SK-MEL-5 (cell line): ENCODE data around the gene ZFR2. TPM values are rescaled to one million over a fixed set of nuclear protein-coding genes. Genes with fewer than 3 reads are reported as not detected.

Experiments
- DNase-seq: peaks from one replicate; pipeline ENCODE4 v3.0.0-alpha.2; 2016; ENCODE audit warnings: low read depth, low spot score
- in situ Hi-C: cut with HindIII; loops from 2 replicates; pipeline ENCODE4 v1.10.0; 2016; ENCODE audit warnings: low sequenced_read_pairs, high pct_unique_total_duplicates, low pct_unique_long_range_greater_than_20kb
- total RNA-seq: library from RNA; depleted of rRNA; stranded (reverse); fragments of >200 nt; shearing (Covaris generic); gene quantifications from 2 replicates; pipeline ENCODE4 v1.2.3, GENCODE V29; 2014

Gene ZFR2
- total RNA-seq, 1 experiment from 2014 or later: 0.18 TPM

- DNase-seq: no peak
- in situ Hi-C loops: no loop called here
Observed at GRCh38 chr19:3850320-3850972, 18.4 kb downstream of the ZFR2 start.

- in situ Hi-C loops: no loop called here
- no peak for DNase-seq
Observed at GRCh38 chr19:3849787-3850186, 19.1 kb downstream of the ZFR2 start.

GRCh38 chr19:3849092-3849491, 19.7 kb downstream of the ZFR2 start:
- no peak for DNase-seq
- in situ Hi-C loops: no loop called here

- no peak for DNase-seq
- in situ Hi-C loops: no loop called here
Observed at GRCh38 chr19:3844596-3844995, 24.2 kb downstream of the ZFR2 start.

- no peak for DNase-seq
- in situ Hi-C loops: no loop called here
Observed at GRCh38 chr19:3842948-3843347, 25.9 kb downstream of the ZFR2 start.

GRCh38 chr19:3840804-3841203, 28.0 kb downstream of the ZFR2 start:
- no peak for DNase-seq
- in situ Hi-C loops: no loop called here

- in situ Hi-C loops: no loop called here
- no peak for DNase-seq
Observed at GRCh38 chr19:3839941-3840340, 28.9 kb downstream of the ZFR2 start.

GRCh38 chr19:3838661-3839060, 30.2 kb downstream of the ZFR2 start:
- in situ Hi-C loops: no loop called here
- no peak for DNase-seq

GRCh38 chr19:3837922-3838321, 30.9 kb downstream of the ZFR2 start:
- in situ Hi-C loops: no loop called here
- DNase-seq: no peak

- no peak for DNase-seq
- in situ Hi-C loops: no loop called here
Observed at GRCh38 chr19:3837332-3837731, 31.5 kb downstream of the ZFR2 start.

GRCh38 chr19:3836887-3837286, 32.0 kb downstream of the ZFR2 start:
- DNase-seq: no peak
- in situ Hi-C loops: no loop called here

GRCh38 chr19:3835055-3835435, 33.8 kb downstream of the ZFR2 start:
- no peak for DNase-seq
- in situ Hi-C loops: no loop called here

GRCh38 chr19:3834349-3835054, 34.3 kb downstream of the ZFR2 start:
- in situ Hi-C loops: no loop called here
- DNase-seq: no peak

GRCh38 chr19:3833578-3834348, 35.1 kb downstream of the ZFR2 start:
- in situ Hi-C loops: no loop called here
- DNase-seq: no peak

- in situ Hi-C loops: no loop called here
Observed at GRCh38 chr19:3832001-3832400, 36.8 kb downstream of the ZFR2 start.

GRCh38 chr19:3831601-3832000, 37.2 kb downstream of the ZFR2 start:
- in situ Hi-C loops: no loop called here
- no peak for DNase-seq

More at GRCh38 chr19:3832001-3832400, 36.8 kb downstream of the ZFR2 start:
- DNase-seq: no peak

GRCh38 chr19:3830621-3831589, 37.9 kb downstream of the ZFR2 start:
- in situ Hi-C loops: no loop called here
- DNase-seq: no peak

- in situ Hi-C loops: no loop called here
- no peak for DNase-seq
Observed at GRCh38 chr19:3827306-3827705, 41.5 kb downstream of the ZFR2 start.
